IMR-90 (cell line): ENCODE data around the gene RAB34. TPM values are rescaled to one million over a fixed set of nuclear protein-coding genes. Genes with fewer than 3 reads are reported as not detected.

Experiments used
- ATAC-seq: fragments of 200-7000 bp; cut with Tn5 transposase; 2 replicates; pipeline ENCODE4 v1.9.1; 2020; ENCODE audit warnings: low read depth, mild to moderate bottlenecking, moderate library complexity
- BruUV-seq: library from RNA; stranded (reverse); fragments of 400-500 nt; replicated peaks from 2 replicates; lab custom pipeline; 2021; lab: Mats Ljungman, UMichigan
- CTCF ChIA-PET: fragments of 300-600 bp; formaldehyde crosslinking; extraction: SDS; loops from one replicate; lab custom pipeline; 2021; ENCODE audit warnings: antibody characterized with exemption; lab: Yijun Ruan, JAX
- POLR2A ChIA-PET: fragments of 300-600 bp; sonication (Branson Sonifier 250); formaldehyde crosslinking; loops from one replicate; lab custom pipeline; 2022; ENCODE audit warnings: antibody characterized with exemption; ENCODE audit not compliant: unreplicated experiment; lab: Charles Lee
- DNase-seq: peaks from one replicate; pipeline ENCODE4 v3.0.0; 2013
- H2AFZ ChIP-seq: replicated peaks from 2 replicates; pipeline ENCODE3; 2013; ENCODE audit warnings: low read length, mild to moderate bottlenecking; ENCODE audit not compliant: poor library complexity
- H2AK5ac ChIP-seq: 2 replicates; pipeline ENCODE4 v1.6.1; 2013; ENCODE audit warnings: low read depth, low read length, inconsistent platforms
- H2AK9ac ChIP-seq: replicated peaks from 2 replicates; pipeline ENCODE3; 2013; ENCODE audit warnings: mild to moderate bottlenecking, low read depth, low read length, moderate library complexity; ENCODE audit not compliant: poor library complexity
- H2BK120ac ChIP-seq: 2 replicates; pipeline ENCODE4 v1.6.1; 2013; ENCODE audit warnings: low read depth, low read length, inconsistent platforms
- H2BK15ac ChIP-seq: 3 replicates; pipeline ENCODE4 v1.6.1; 2013; ENCODE audit warnings: low read depth, low read length, inconsistent platforms
- H2BK20ac ChIP-seq: 2 replicates; pipeline ENCODE4 v1.6.1; 2013; ENCODE audit warnings: low read depth, mild to moderate bottlenecking, inconsistent platforms, low read length, moderate library complexity
- H2BK5ac ChIP-seq: 2 replicates; pipeline ENCODE4 v1.6.1; 2013; ENCODE audit warnings: mild to moderate bottlenecking, low read depth, low read length, inconsistent platforms; ENCODE audit not compliant: poor library complexity, severe bottlenecking
- H3K14ac ChIP-seq: replicated peaks from 2 replicates; pipeline ENCODE4 v1.6.1; 2013; ENCODE audit warnings: low read depth, low read length, inconsistent platforms
- H3K18ac ChIP-seq: 2 replicates; pipeline ENCODE4 v1.6.1; 2013; ENCODE audit warnings: low read depth, low read length, control low read depth
- H3K23ac ChIP-seq: 2 replicates; pipeline ENCODE4 v1.6.1; 2013; ENCODE audit warnings: low read depth, low read length, inconsistent platforms
- H3K27ac ChIP-seq: 2 replicates; pipeline ENCODE4 v1.5.1; 2013; ENCODE audit warnings: mild to moderate bottlenecking, control low read depth, low read length; ENCODE audit not compliant: insufficient read depth
- H3K27me3 ChIP-seq: 2 replicates; pipeline ENCODE4 v1.6.1; 2013; ENCODE audit warnings: low read length; ENCODE audit not compliant: control insufficient read depth, insufficient read depth
- H3K36me3 ChIP-seq: 2 replicates; pipeline ENCODE4 v1.6.1; 2013; ENCODE audit warnings: low read length, mixed read lengths; ENCODE audit not compliant: control insufficient read depth, insufficient read depth
- H3K4ac ChIP-seq: 2 replicates; pipeline ENCODE4 v1.6.1; 2013; ENCODE audit warnings: low read depth, low read length, inconsistent platforms
- H3K4me1 ChIP-seq: 2 replicates; pipeline ENCODE4 v1.6.1; 2013; ENCODE audit warnings: low read length, mixed read lengths; ENCODE audit not compliant: control insufficient read depth, insufficient read depth
- H3K4me2 ChIP-seq: 2 replicates; pipeline ENCODE4 v1.6.1; 2013; ENCODE audit warnings: low read depth, mild to moderate bottlenecking, control low read depth, low read length, moderate library complexity
- H3K4me3 ChIP-seq: 2 replicates; pipeline ENCODE4 v1.5.1; 2013; ENCODE audit warnings: low read depth, mild to moderate bottlenecking, control low read depth, low read length, moderate library complexity; ENCODE audit not compliant: insufficient read depth
- H3K56ac ChIP-seq: 2 replicates; pipeline ENCODE4 v1.6.1; 2013; ENCODE audit warnings: low read length, inconsistent platforms; ENCODE audit not compliant: insufficient read depth; ENCODE audit errors: extremely low read depth
- H3K79me1 ChIP-seq, 2 experiments: 2 replicates each; pipeline ENCODE4 v1.6.1; 2013; ENCODE audit warnings: low read length in 2 of 2, inconsistent platforms in 1 of 2, low read depth in 1 of 2
- H3K9ac ChIP-seq: 2 replicates; pipeline ENCODE4 v1.6.1; 2013; ENCODE audit warnings: low read depth, low read length, control low read depth
- H3K9me1 ChIP-seq: 2 replicates; pipeline ENCODE4 v1.6.1; 2013; ENCODE audit warnings: low read length, inconsistent platforms; ENCODE audit not compliant: insufficient read depth
- H3K9me3 ChIP-seq: 2 replicates; pipeline ENCODE4 v1.6.1; 2013; ENCODE audit warnings: low read length; ENCODE audit not compliant: control insufficient read depth, insufficient read depth
- H4K20me1 ChIP-seq: 2 replicates; pipeline ENCODE4 v1.6.1; 2013; ENCODE audit warnings: low read length, inconsistent platforms; ENCODE audit not compliant: insufficient read depth
- H4K5ac ChIP-seq: 2 replicates; pipeline ENCODE4 v1.6.1; 2013; ENCODE audit warnings: mild to moderate bottlenecking, low read depth, low read length, control low read depth
- H4K8ac ChIP-seq, 2 experiments: 2 replicates each; pipeline ENCODE4 v1.6.1; 2013; ENCODE audit warnings: low read depth in 2 of 2, low read length in 2 of 2, control low read depth in 1 of 2, inconsistent platforms in 1 of 2
- H4K91ac ChIP-seq: 2 replicates; pipeline ENCODE4 v1.6.1; 2013; ENCODE audit warnings: low read depth, low read length, inconsistent platforms; ENCODE audit not compliant: insufficient read depth
- BHLHE40 ChIP-seq: fragments of 150-350 bp; IDR thresholded peaks from 2 replicates; pipeline ENCODE4 v1.6.1; 2016; ENCODE audit warnings: mild to moderate bottlenecking, low read depth, low read length
- CEBPB ChIP-seq: IDR thresholded peaks from 2 replicates; pipeline ENCODE4 v1.6.1; 2012; ENCODE audit warnings: low read depth, low read length, improper control_type of control experiment
- CHD1 ChIP-seq: IDR thresholded peaks from 2 replicates; pipeline ENCODE4 v1.6.1; 2012; ENCODE audit warnings: low read depth, low read length, improper control_type of control experiment
- FOS ChIP-seq: fragments of 150-350 bp; IDR thresholded peaks from 2 replicates; pipeline ENCODE4 v1.6.1; 2016; ENCODE audit warnings: low read depth, low read length
- MAFK ChIP-seq: IDR thresholded peaks from 2 replicates; pipeline ENCODE4 v1.6.1; 2012; ENCODE audit warnings: low read depth, low read length, improper control_type of control experiment
- MAZ ChIP-seq: IDR thresholded peaks from 2 replicates; pipeline ENCODE4 v1.6.1; 2012; ENCODE audit warnings: low read depth, mild to moderate bottlenecking, low read length, improper control_type of control experiment, moderate library complexity, borderline replicate concordance
- MXI1 ChIP-seq: IDR thresholded peaks from 2 replicates; pipeline ENCODE4 v1.6.1; 2012; ENCODE audit warnings: low read depth, mild to moderate bottlenecking, low read length, moderate library complexity, borderline replicate concordance
- NFE2L2 ChIP-seq: fragments of 150-350 bp; IDR thresholded peaks from 2 replicates; pipeline ENCODE4 v1.6.1; 2016; ENCODE audit warnings: low read depth, mild to moderate bottlenecking, low read length
- POLR2A ChIP-seq: IDR thresholded peaks from 2 replicates; pipeline ENCODE4 v1.6.1; 2012; ENCODE audit warnings: mild to moderate bottlenecking, low read depth, low read length
- RAD21 ChIP-seq: IDR thresholded peaks from 2 replicates; pipeline ENCODE4 v1.6.1; 2012; ENCODE audit warnings: low read length, improper control_type of control experiment
- RCOR1 ChIP-seq: IDR thresholded peaks from 2 replicates; pipeline ENCODE4 v1.6.1; 2012; ENCODE audit warnings: mild to moderate bottlenecking, low read length, improper control_type of control experiment; ENCODE audit not compliant: insufficient replicate concordance
- RFX5 ChIP-seq: IDR thresholded peaks from 2 replicates; pipeline ENCODE4 v1.8.0; 2012; ENCODE audit warnings: low read depth, mild to moderate bottlenecking, low read length, moderate library complexity
- SMC3 ChIP-seq: fragments of 150-350 bp; IDR thresholded peaks from 2 replicates; pipeline ENCODE4 v1.6.1; 2016; ENCODE audit warnings: low read depth, mild to moderate bottlenecking, antibody characterized with exemption, low read length, moderate library complexity
- WGBS, 2 experiments: methylation state at CpG; one replicate each; pipeline versions ENCODE4 v1.1.5 to v1.1.7; 2013; ENCODE audit warnings: missing lambda C conversion rate in 2 of 2; ENCODE audit not compliant: insufficient read length in 1 of 2; ENCODE audit errors: extremely low coverage in 2 of 2; 5-methylcytosine and 5-hydroxymethylcytosine counted together
- dilution Hi-C: fragments of 300-500 bp; cut with HindIII; formaldehyde crosslinking; loops from one replicate; pipeline ENCODE4 v1.14.3; 2018; ENCODE audit warnings: low sequenced_read_pairs; ENCODE audit not compliant: unreplicated experiment
- in situ Hi-C: fragments of 300-500 bp; cut with MboI; formaldehyde crosslinking; loops from 3 replicates; pipeline ENCODE4 v1.14.3; 2019; ENCODE audit warnings: low sequenced_read_pairs, inconsistent platforms, mixed read lengths
- intact Hi-C: fragments of 100-400 bp; cut with micrococcal nuclease; formaldehyde crosslinking; loops from 2 replicates; pipeline ENCODE4 v1.10.0; 2022
- polyA plus RNA-seq, 3 experiments: library from polyadenylated mRNA; depleted of rRNA; stranded (reverse); fragments of >200 nt; gene quantifications; 2 replicates each; pipeline ENCODE4 v1.2.3, GENCODE V29; 2012; ENCODE audit warnings: low replicate concordance in 1 of 3
- total RNA-seq: library from RNA; depleted of rRNA; stranded (reverse); fragments of >200 nt; gene quantifications from 2 replicates; pipeline ENCODE4 v1.2.3, GENCODE V29; 2012
- TF ChIP-seq, protein P1 (sequence below): conservative IDR thresholded peaks from 2 replicates; pipeline ENCODE4 v1.5.1; 2012; ENCODE audit warnings: mild to moderate bottlenecking, low read depth, low read length, improper control_type of control experiment
- TF ChIP-seq, protein P2 (sequence below): fragments of 150-350 bp; IDR thresholded peaks from 2 replicates; pipeline ENCODE4 v1.6.1; 2016; ENCODE audit warnings: low read depth, mild to moderate bottlenecking, low read length, moderate library complexity, borderline replicate concordance
- TF ChIP-seq, protein P3 (sequence below): fragments of 150-350 bp; IDR thresholded peaks from 2 replicates; pipeline ENCODE4 v1.6.1; 2017; ENCODE audit warnings: mild to moderate bottlenecking, antibody characterized with exemption, low read length, low read depth

The RAB34 gene
- total and polyA plus RNA-seq, 2 of the 4 experiments (the other 2 are of a cell fraction) = 351 to 387 TPM

- H3K9me3 ChIP-seq = no peaks in the 10 kb centered on the region
- H4K91ac ChIP-seq = no peak overlapping the region
- no peak overlapping the region for H3K9ac ChIP-seq
- no peak overlapping the region for H2AK5ac ChIP-seq
- H3K4me2 ChIP-seq = no peak overlapping the region
- no peak overlapping the region for H3K14ac ChIP-seq
- H3K36me3 ChIP-seq = peaks cover 49% of the 10 kb centered on the region
- no peak overlapping the region for H4K8ac ChIP-seq
- in situ Hi-C loops (no loop called here), intact Hi-C loops (no loop called here), dilution Hi-C loops (no loop called here)
- TF ChIP-seq, protein P1, sequence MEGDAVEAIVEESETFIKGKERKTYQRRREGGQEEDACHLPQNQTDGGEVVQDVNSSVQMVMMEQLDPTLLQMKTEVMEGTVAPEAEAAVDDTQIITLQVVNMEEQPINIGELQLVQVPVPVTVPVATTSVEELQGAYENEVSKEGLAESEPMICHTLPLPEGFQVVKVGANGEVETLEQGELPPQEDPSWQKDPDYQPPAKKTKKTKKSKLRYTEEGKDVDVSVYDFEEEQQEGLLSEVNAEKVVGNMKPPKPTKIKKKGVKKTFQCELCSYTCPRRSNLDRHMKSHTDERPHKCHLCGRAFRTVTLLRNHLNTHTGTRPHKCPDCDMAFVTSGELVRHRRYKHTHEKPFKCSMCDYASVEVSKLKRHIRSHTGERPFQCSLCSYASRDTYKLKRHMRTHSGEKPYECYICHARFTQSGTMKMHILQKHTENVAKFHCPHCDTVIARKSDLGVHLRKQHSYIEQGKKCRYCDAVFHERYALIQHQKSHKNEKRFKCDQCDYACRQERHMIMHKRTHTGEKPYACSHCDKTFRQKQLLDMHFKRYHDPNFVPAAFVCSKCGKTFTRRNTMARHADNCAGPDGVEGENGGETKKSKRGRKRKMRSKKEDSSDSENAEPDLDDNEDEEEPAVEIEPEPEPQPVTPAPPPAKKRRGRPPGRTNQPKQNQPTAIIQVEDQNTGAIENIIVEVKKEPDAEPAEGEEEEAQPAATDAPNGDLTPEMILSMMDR = no peak
- TF ChIP-seq SMC3 = no peak
- TF ChIP-seq NFE2L2 = no peak
- TF ChIP-seq CEBPB = no peak
- no peak for TF ChIP-seq MXI1
- TF ChIP-seq, protein P2, sequence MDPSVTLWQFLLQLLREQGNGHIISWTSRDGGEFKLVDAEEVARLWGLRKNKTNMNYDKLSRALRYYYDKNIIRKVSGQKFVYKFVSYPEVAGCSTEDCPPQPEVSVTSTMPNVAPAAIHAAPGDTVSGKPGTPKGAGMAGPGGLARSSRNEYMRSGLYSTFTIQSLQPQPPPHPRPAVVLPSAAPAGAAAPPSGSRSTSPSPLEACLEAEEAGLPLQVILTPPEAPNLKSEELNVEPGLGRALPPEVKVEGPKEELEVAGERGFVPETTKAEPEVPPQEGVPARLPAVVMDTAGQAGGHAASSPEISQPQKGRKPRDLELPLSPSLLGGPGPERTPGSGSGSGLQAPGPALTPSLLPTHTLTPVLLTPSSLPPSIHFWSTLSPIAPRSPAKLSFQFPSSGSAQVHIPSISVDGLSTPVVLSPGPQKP = no peak
- TF ChIP-seq RAD21 = no peak
- TF ChIP-seq CHD1 = no peak
- TF ChIP-seq FOS = no peak
- no peak for TF ChIP-seq BHLHE40
- TF ChIP-seq, protein P3, sequence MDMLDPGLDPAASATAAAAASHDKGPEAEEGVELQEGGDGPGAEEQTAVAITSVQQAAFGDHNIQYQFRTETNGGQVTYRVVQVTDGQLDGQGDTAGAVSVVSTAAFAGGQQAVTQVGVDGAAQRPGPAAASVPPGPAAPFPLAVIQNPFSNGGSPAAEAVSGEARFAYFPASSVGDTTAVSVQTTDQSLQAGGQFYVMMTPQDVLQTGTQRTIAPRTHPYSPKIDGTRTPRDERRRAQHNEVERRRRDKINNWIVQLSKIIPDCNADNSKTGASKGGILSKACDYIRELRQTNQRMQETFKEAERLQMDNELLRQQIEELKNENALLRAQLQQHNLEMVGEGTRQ = no peak
- no peak for TF ChIP-seq MAZ
- no peak for TF ChIP-seq RFX5
- no peak for TF ChIP-seq MAFK
- no peak for TF ChIP-seq POLR2A
- TF ChIP-seq RCOR1 = no peak
- H3K56ac ChIP-seq = no peak overlapping the region
- H3K27me3 ChIP-seq = no peaks in the 10 kb centered on the region
- CTCF ChIA-PET = no interaction called here
- no peak overlapping the region for H2BK5ac ChIP-seq
- H3K27ac ChIP-seq = no peak overlapping the region
- no TSS peak for BruUV-seq
- no peak overlapping the region for H3K4ac ChIP-seq
- H3K18ac ChIP-seq = no peak overlapping the region
- no peak overlapping the region for H3K4me3 ChIP-seq
- H4K5ac ChIP-seq = no peak overlapping the region
- no peak overlapping the region for H2BK120ac ChIP-seq
- no peak for DNase-seq
- H3K79me1 ChIP-seq = peaks cover 6 to 12% of the 10 kb centered on the region in 2 experiments; a peak in 3 of 4 replicates
- H3K23ac ChIP-seq = no peak overlapping the region
- WGBS, 2 experiments = no CpG with 5 or more reads among the region's 10 CpGs
- H3K9me1 ChIP-seq = peaks cover 8% of the 10 kb centered on the region
- H2BK20ac ChIP-seq = no peak overlapping the region
- H2BK15ac ChIP-seq = no peak overlapping the region
- no peak for ATAC-seq
- POLR2A ChIA-PET = no interaction called here
- H2AFZ ChIP-seq = no peak overlapping the region
- no peak overlapping the region for H2AK9ac ChIP-seq
- H3K4me1 ChIP-seq = peaks cover 2% of the 10 kb centered on the region; the same call in 1 of the 2 replicates
- no peaks in the 10 kb centered on the region for H4K20me1 ChIP-seq
Observed at GRCh38 chr17:28705728-28706334, 11.8 kb downstream of the RAB34 start.
